ENCODE data around the gene PARVA.

DNA sequence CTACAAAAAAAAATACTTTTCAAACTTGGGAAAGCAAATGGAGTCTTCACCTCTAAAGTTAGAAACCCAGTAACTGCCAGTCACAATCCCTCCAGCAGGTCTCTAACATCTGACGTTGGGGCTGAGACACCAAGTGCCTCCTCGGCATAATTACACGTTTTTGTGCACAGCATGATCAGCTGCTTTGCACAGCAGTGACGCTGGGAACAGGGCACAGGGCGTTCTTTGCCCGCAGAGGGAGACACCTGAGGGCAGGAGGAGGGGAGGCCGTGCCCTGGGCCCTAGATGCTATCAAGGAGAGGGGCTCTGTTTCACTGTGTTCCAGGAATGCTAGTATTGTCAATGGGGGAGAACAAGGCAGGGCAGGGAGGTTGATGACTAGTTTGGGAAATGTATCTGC is 120.1 kb downstream of the PARVA start:
- TF ChIP-seq, protein P1, sequence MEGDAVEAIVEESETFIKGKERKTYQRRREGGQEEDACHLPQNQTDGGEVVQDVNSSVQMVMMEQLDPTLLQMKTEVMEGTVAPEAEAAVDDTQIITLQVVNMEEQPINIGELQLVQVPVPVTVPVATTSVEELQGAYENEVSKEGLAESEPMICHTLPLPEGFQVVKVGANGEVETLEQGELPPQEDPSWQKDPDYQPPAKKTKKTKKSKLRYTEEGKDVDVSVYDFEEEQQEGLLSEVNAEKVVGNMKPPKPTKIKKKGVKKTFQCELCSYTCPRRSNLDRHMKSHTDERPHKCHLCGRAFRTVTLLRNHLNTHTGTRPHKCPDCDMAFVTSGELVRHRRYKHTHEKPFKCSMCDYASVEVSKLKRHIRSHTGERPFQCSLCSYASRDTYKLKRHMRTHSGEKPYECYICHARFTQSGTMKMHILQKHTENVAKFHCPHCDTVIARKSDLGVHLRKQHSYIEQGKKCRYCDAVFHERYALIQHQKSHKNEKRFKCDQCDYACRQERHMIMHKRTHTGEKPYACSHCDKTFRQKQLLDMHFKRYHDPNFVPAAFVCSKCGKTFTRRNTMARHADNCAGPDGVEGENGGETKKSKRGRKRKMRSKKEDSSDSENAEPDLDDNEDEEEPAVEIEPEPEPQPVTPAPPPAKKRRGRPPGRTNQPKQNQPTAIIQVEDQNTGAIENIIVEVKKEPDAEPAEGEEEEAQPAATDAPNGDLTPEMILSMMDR (IDR thresholded peaks at IDR 0.05; ENCODE audit: low read depth, low read length, poor library complexity, severe bottlenecking), result no peak
- TF ChIP-seq EZH2phosphoT487 (IDR thresholded peaks at IDR 0.05; ENCODE audit: borderline replicate concordance, low read length), result no peak
